Aorta (tissue), 5 donors: ENCODE measurements around the gene MBD3L5. TPM values are rescaled to one million over a fixed set of nuclear protein-coding genes. Genes with fewer than 3 reads are reported as not detected.
"Not testable (repeated sequence)": the region's sequence is repeated elsewhere in the genome, so short reads cannot be mapped to it uniquely, and the experiment has no call there.

Source experiments
- ATAC-seq: fragments of 200-7000 bp; cut with Tn5 transposase; one replicate; pipeline ENCODE4 v1.9.1; 2022; ENCODE audit warnings: moderate library complexity; ENCODE audit not compliant: low FRiP score
- DNase-seq, 2 donors: peaks; one replicate each; pipeline ENCODE4 v3.0.0-alpha.2; 2020
- H3K27ac ChIP-seq, 2 donors: one replicate each; pipeline ENCODE4 v1.5.1; 2013; ENCODE audit warnings: low read length in 2 of 2, mild to moderate bottlenecking in 2 of 2, moderate library complexity in 2 of 2, control low read depth in 1 of 2, inconsistent platforms in 1 of 2, low read depth in 1 of 2
- H3K27me3 ChIP-seq, 2 donors: one replicate each; pipeline ENCODE4 v1.6.1; 2013; ENCODE audit warnings: control low read depth in 1 of 2, low read length in 1 of 2, mild to moderate bottlenecking in 1 of 2, moderate library complexity in 1 of 2; ENCODE audit not compliant: insufficient read depth in 2 of 2, control insufficient read depth in 1 of 2
- H3K36me3 ChIP-seq, 2 donors: one replicate each; pipeline ENCODE4 v1.6.1; 2013; ENCODE audit warnings: control low read depth in 1 of 2, low read length in 1 of 2, mild to moderate bottlenecking in 1 of 2; ENCODE audit not compliant: insufficient read depth in 2 of 2, control insufficient read depth in 1 of 2
- H3K4me1 ChIP-seq, 2 donors: one replicate each; pipeline ENCODE4 v1.6.1; 2013; ENCODE audit warnings: low read length in 2 of 2, control low read depth in 1 of 2, mild to moderate bottlenecking in 1 of 2, moderate library complexity in 1 of 2; ENCODE audit not compliant: insufficient read depth in 2 of 2, control insufficient read depth in 1 of 2
- H3K4me3 ChIP-seq, 2 donors: one replicate each; pipeline ENCODE4 v1.5.1; 2013; ENCODE audit warnings: low read length in 2 of 2, control low read depth in 1 of 2, mild to moderate bottlenecking in 1 of 2
- H3K9me3 ChIP-seq: one replicate; pipeline ENCODE4 v1.6.1; 2013; ENCODE audit warnings: mild to moderate bottlenecking, low read length; ENCODE audit not compliant: control insufficient read depth
- WGBS, 2 donors: extraction: QIAGEN DNeasy Blood & Tissue Kit; methylation state at CpG; one replicate each; pipeline ENCODE4 v1.1.7; 2013; 5-methylcytosine and 5-hydroxymethylcytosine counted together
- intact Hi-C, 2 donors: fragments of 100-400 bp; cut with DNase I; formaldehyde crosslinking; loops; one replicate each; pipeline versions ENCODE4 v1.14.2 to v1.15.0; 2022
- long read RNA-seq, 2 donors: library from polyadenylated mRNA; unstranded; transcript quantifications; one replicate each; pipeline ENCODE4 v2.0.0, GENCODE V29; 2020 to 2021
- polyA plus RNA-seq, 2 donors: library from polyadenylated mRNA; stranded (reverse); fragments of 200-250 nt; gene quantifications; one replicate each; pipeline ENCODE4 v1.2.3, GENCODE V29; 2013
- total RNA-seq, 2 donors: library from RNA; stranded (reverse); fragmentation: NEBNext Ultra II Directional; extraction: Animal tissue kit (Norgen Biotek cat#: 25700); gene quantifications; one replicate each; pipeline ENCODE4 v1.2.1, GENCODE V29; 2021
- donor health status: healthy with polysubstance abuse.
- donor health status: Bipolar disorder and iron deficiency.
- donor health status: DM: no; HTN: no; CAD: no.
- donor health status: DM: no; HTN: no; CAD: no.
- donor health status: DM: yes; HTN: yes; CAD: no.

The MBD3L5 gene
- total RNA-seq (not detected), polyA plus RNA-seq (not detected)
- long read RNA-seq, donor 1: 0 reads
- long read RNA-seq, donor 2: 0 reads

GRCh38 chr19:7030278-7030677, at the start of gene MBD3L5:
Gene MBD3L5 (plus strand): TSS chr19:7030578. CDS start chr19:7030612, 34 bp downstream.
- H3K27me3 ChIP-seq, DNase-seq: not testable (repeated sequence)

GRCh38 chr19:6983448-6983847, 46.9 kb upstream of the MBD3L5 start:
- H3K4me3 ChIP-seq: no peak overlapping the region
- intact Hi-C loops: no loop called here
- DNase-seq (no peak), ATAC-seq (no peak)
- no peaks in the 10 kb centered on the region for H3K4me1 ChIP-seq
- no peaks in the 10 kb centered on the region for H3K36me3 ChIP-seq
- peaks cover 4% of the 10 kb centered on the region for H3K9me3 ChIP-seq
- H3K27ac ChIP-seq: no peak overlapping the region
- no peaks in the 10 kb centered on the region for H3K27me3 ChIP-seq

More at GRCh38 chr19:7030278-7030677, at the start of gene MBD3L5:
- H3K4me3 ChIP-seq, intact Hi-C loops, H3K9me3 ChIP-seq, ATAC-seq, H3K4me1 ChIP-seq, H3K36me3 ChIP-seq, H3K27ac ChIP-seq: not testable (repeated sequence)
- no CpG with 5 or more reads among the region's 9 CpGs for WGBS, 2 donors

- 52 to 53% methylated on average over 4 of the region's 4 CpGs for WGBS, 2 donors
- Histone ChIP-seq H3K9me3 (peaks cover 4% of the 10 kb centered on the region), H3K27ac (no peak overlapping the region), H3K4me1 (no peaks in the 10 kb centered on the region), H3K4me3 (no peak overlapping the region), H3K27me3 (no peaks in the 10 kb centered on the region), H3K36me3 (no peaks in the 10 kb centered on the region)
- intact Hi-C loops: no loop called here
- ATAC-seq: no peak
- no peak for DNase-seq
Measured at GRCh38 chr19:6987850-6988249, 42.5 kb upstream of the MBD3L5 start.

- Histone ChIP-seq H3K4me1 (no peaks in the 10 kb centered on the region), H3K27me3 (no peaks in the 10 kb centered on the region), H3K36me3 (no peaks in the 10 kb centered on the region), H3K4me3 (no peak overlapping the region), H3K27ac (no peak overlapping the region), H3K9me3 (peaks cover 2% of the 10 kb centered on the region)
- intact Hi-C loops: no loop called here
- ATAC-seq: no peak
- no peak for DNase-seq
- 45 to 46% methylated on average over 3 of the region's 3 CpGs for WGBS, 2 donors
Measured at GRCh38 chr19:6988257-6988656, 42.1 kb upstream of the MBD3L5 start.

GRCh38 chr19:6995054-6995453, 35.3 kb upstream of the MBD3L5 start:
- DNase-seq: no peak
- ATAC-seq: no peak
- WGBS, 2 donors: 74 to 80% methylated on average over 1 of the region's 1 CpG

GRCh38 chr19:6996810-6997209, 33.6 kb upstream of the MBD3L5 start:
- Histone ChIP-seq H3K27me3 (no peaks in the 10 kb centered on the region), H3K9me3 (no peaks in the 10 kb centered on the region), H3K4me1 (no peaks in the 10 kb centered on the region), H3K36me3 (no peaks in the 10 kb centered on the region), H3K4me3 (no peak overlapping the region), H3K27ac (no peak overlapping the region)
- DNase-seq (no peak), ATAC-seq (no peak)
- 60 to 66% methylated on average over 4 of the region's 4 CpGs for WGBS, 2 donors
- intact Hi-C loops: no loop called here

More at GRCh38 chr19:6995054-6995453, 35.3 kb upstream of the MBD3L5 start:
- no peaks in the 10 kb centered on the region for H3K27me3 ChIP-seq
- H3K4me3 ChIP-seq: no peak overlapping the region
- H3K4me1 ChIP-seq: no peaks in the 10 kb centered on the region
- no peak overlapping the region for H3K27ac ChIP-seq
- H3K9me3 ChIP-seq: no peaks in the 10 kb centered on the region
- H3K36me3 ChIP-seq: no peaks in the 10 kb centered on the region
- intact Hi-C loops: no loop called here

GRCh38 chr19:6997679-6998445, 32.5 kb upstream of the MBD3L5 start:
- Histone ChIP-seq H3K4me1 (no peaks in the 10 kb centered on the region), H3K27me3 (no peaks in the 10 kb centered on the region), H3K36me3 (no peaks in the 10 kb centered on the region), H3K4me3 (no peak overlapping the region), H3K9me3 (no peaks in the 10 kb centered on the region), H3K27ac (no peak overlapping the region)
- 85 to 89% methylated on average over 15 of the region's 15 CpGs for WGBS, 2 donors
- no peak for DNase-seq
- no peak for ATAC-seq
- intact Hi-C loops: no loop called here

GRCh38 chr19:6999933-7000332, 30.4 kb upstream of the MBD3L5 start:
- no peaks in the 10 kb centered on the region for H3K9me3 ChIP-seq
- H3K36me3 ChIP-seq: no peaks in the 10 kb centered on the region
- WGBS, 2 donors: 71 to 73% methylated on average over 7 of the region's 7 CpGs
- H3K4me3 ChIP-seq: no peak overlapping the region
- intact Hi-C loops: no loop called here
- H3K27ac ChIP-seq: no peak overlapping the region
- DNase-seq: no peak
- no peaks in the 10 kb centered on the region for H3K27me3 ChIP-seq
- no peak for ATAC-seq
- no peaks in the 10 kb centered on the region for H3K4me1 ChIP-seq

- DNase-seq (no peak), ATAC-seq (no peak)
- no peak overlapping the region for H3K4me3 ChIP-seq
- H3K27ac ChIP-seq: no peak overlapping the region
- no peaks in the 10 kb centered on the region for H3K9me3 ChIP-seq
- no peaks in the 10 kb centered on the region for H3K27me3 ChIP-seq
- WGBS, 2 donors: 60 to 65% methylated on average over 3 of the region's 3 CpGs
- H3K4me1 ChIP-seq: no peaks in the 10 kb centered on the region
- no peaks in the 10 kb centered on the region for H3K36me3 ChIP-seq
- intact Hi-C loops: no loop called here
Measured at GRCh38 chr19:7000333-7000732, 30.0 kb upstream of the MBD3L5 start.
